Panc1 (cell line): ENCODE measurements around the gene RAP1GAP2. TPM values are rescaled to one million over a fixed set of nuclear protein-coding genes. Genes with fewer than 3 reads are reported as not detected.
"Not testable (repeated sequence)": the region's sequence is repeated elsewhere in the genome, so short reads cannot be mapped to it uniquely, and the experiment has no call there.

Experiments
- ATAC-seq: fragments of 200-7000 bp; cut with Tn5 transposase; 2 replicates; pipeline ENCODE4 v1.9.1; 2020; ENCODE audit warnings: mild to moderate bottlenecking, moderate library complexity
- BruUV-seq: library from RNA; stranded (reverse); fragments of 400-500 nt; replicated peaks from 2 replicates; lab custom pipeline; 2021; lab: Mats Ljungman, UMichigan
- CTCF ChIA-PET: fragments of 300-600 bp; sonication (Branson Sonifier 250); formaldehyde crosslinking; loops from one replicate; lab custom pipeline; 2022; ENCODE audit warnings: antibody characterized with exemption; lab: Charles Lee
- POLR2A ChIA-PET: fragments of 300-600 bp; sonication (Branson Sonifier 250); formaldehyde crosslinking; loops from one replicate; lab custom pipeline; 2022; ENCODE audit warnings: antibody characterized with exemption; lab: Charles Lee
- DNase-seq: peaks from one replicate; pipeline ENCODE4 v3.0.0-alpha.2; 2010; ENCODE audit warnings: low read depth, low spot score
- H3K27ac ChIP-seq: 2 replicates; pipeline ENCODE4 v1.5.1; 2011; ENCODE audit warnings: mild to moderate bottlenecking, low read length, inconsistent platforms
- H3K27me3 ChIP-seq: fragments of 200-500 bp; sonication (Bioruptor generic); 2 replicates; pipeline ENCODE4 v1.6.0; 2014; ENCODE audit warnings: low read length, inconsistent platforms; ENCODE audit not compliant: control insufficient read depth, insufficient read depth
- H3K36me3 ChIP-seq: fragments of 200-500 bp; sonication (Bioruptor generic); 2 replicates; pipeline ENCODE4 v1.5.1; 2014; ENCODE audit warnings: inconsistent platforms, mild to moderate bottlenecking, low read length, moderate library complexity; ENCODE audit not compliant: control insufficient read depth, insufficient read depth
- H3K4me1 ChIP-seq: 2 replicates; pipeline ENCODE4 v1.5.1; 2011; ENCODE audit warnings: inconsistent platforms, mild to moderate bottlenecking, low read length, moderate library complexity; ENCODE audit not compliant: control insufficient read depth, insufficient read depth
- H3K4me3 ChIP-seq, 2 experiments: 2 replicates each; pipeline ENCODE4 v1.5.1; 2011 to 2012; ENCODE audit warnings: low read depth in 2 of 2, low read length in 2 of 2, mild to moderate bottlenecking in 2 of 2, inconsistent platforms in 1 of 2, moderate library complexity in 1 of 2
- H3K9me3 ChIP-seq: fragments of 200-500 bp; sonication (Bioruptor generic); 2 replicates; pipeline ENCODE4 v1.5.1; 2014; ENCODE audit warnings: low read depth, mild to moderate bottlenecking, inconsistent platforms, low read length, moderate library complexity; ENCODE audit not compliant: control insufficient read depth, insufficient read depth
- POLR2AphosphoS5 ChIP-seq: IDR thresholded peaks from 2 replicates; pipeline ENCODE4 v1.6.1; 2012; ENCODE audit warnings: mild to moderate bottlenecking, low read depth, low read length, moderate library complexity
- SIN3A ChIP-seq: IDR thresholded peaks from 2 replicates; pipeline ENCODE4 v1.6.1; 2012; ENCODE audit warnings: low read depth, mild to moderate bottlenecking, low read length, moderate library complexity, borderline replicate concordance; ENCODE audit not compliant: insufficient read depth
- TCF7L2 ChIP-seq: IDR thresholded peaks from 2 replicates; pipeline ENCODE4 v1.6.1; 2011; ENCODE audit warnings: mild to moderate bottlenecking, low read depth, low read length, inconsistent platforms
- in situ Hi-C: cut with HindIII; loops from 2 replicates; pipeline ENCODE4 v1.10.0; 2016; ENCODE audit warnings: low sequenced_read_pairs, low pct_unique_long_range_greater_than_20kb
- intact Hi-C: fragments of 100-400 bp; cut with micrococcal nuclease; formaldehyde crosslinking; loops from one replicate; pipeline ENCODE4 v1.10.0; 2022; ENCODE audit not compliant: unreplicated experiment
- total RNA-seq: library from RNA; stranded (reverse); gene quantifications from one replicate; pipeline ENCODE4 v1.2.1, GENCODE V29; 2021; ENCODE audit not compliant: unreplicated experiment
- TF ChIP-seq, protein P1 (sequence below): fragments of 450-650 bp; IDR thresholded peaks from 2 replicates; pipeline ENCODE4 v1.5.1; 2017; ENCODE audit warnings: mild to moderate bottlenecking
- TF ChIP-seq, protein P2 (sequence below), 2 experiments: IDR thresholded peaks; 2 replicates each; pipeline ENCODE4 v1.6.1; 2011 to 2012; ENCODE audit warnings: low read depth in 2 of 2, control low read depth in 1 of 2, low read length in 1 of 2, mild to moderate bottlenecking in 1 of 2, moderate library complexity in 1 of 2; ENCODE audit not compliant: insufficient read depth in 1 of 2

RAP1GAP2 gene
- total RNA-seq, 1 experiment from 2014 or later = 10.0 TPM

DNA sequence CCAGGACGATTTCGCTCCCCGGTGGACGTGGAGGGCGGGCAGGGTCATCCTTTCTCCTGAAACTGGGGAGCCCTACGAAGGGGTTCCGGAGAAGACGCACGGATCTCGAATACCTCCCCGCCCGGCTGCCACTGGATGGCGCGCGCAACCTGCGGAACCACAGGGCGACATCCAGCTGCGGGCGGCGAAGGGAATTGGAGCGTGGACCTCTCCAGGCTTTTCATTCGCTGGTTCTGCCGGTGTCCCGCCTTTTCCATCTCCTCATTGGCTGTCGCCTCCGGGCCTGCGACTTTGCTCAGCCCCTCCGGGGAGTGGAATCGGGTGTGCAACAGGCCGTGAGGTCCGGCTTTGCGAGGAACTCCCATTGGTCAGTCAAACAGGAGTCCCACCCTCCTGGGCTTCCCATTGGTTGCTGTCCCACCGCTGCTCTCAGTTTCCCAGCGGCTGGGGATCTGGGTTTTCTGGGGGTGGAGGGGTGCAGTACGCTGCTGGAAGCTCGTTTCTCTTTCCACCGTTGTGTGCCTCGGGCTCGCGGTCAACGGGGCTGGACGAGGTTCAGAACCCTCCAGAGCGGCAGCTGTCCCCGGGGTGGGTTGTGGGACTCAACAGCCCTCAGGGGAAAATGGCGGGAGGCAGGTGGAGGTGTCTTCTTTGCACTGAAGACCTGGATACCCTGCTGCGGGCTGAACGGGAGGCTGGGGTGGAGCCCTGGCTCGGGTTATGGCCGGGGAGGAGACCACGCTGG is 252.7 kb downstream of the RAP1GAP2 start:
- peak; percentile 100 for ATAC-seq
- TF ChIP-seq, protein P1, sequence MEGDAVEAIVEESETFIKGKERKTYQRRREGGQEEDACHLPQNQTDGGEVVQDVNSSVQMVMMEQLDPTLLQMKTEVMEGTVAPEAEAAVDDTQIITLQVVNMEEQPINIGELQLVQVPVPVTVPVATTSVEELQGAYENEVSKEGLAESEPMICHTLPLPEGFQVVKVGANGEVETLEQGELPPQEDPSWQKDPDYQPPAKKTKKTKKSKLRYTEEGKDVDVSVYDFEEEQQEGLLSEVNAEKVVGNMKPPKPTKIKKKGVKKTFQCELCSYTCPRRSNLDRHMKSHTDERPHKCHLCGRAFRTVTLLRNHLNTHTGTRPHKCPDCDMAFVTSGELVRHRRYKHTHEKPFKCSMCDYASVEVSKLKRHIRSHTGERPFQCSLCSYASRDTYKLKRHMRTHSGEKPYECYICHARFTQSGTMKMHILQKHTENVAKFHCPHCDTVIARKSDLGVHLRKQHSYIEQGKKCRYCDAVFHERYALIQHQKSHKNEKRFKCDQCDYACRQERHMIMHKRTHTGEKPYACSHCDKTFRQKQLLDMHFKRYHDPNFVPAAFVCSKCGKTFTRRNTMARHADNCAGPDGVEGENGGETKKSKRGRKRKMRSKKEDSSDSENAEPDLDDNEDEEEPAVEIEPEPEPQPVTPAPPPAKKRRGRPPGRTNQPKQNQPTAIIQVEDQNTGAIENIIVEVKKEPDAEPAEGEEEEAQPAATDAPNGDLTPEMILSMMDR = peak; percentile 92
- TF ChIP-seq, protein P2, sequence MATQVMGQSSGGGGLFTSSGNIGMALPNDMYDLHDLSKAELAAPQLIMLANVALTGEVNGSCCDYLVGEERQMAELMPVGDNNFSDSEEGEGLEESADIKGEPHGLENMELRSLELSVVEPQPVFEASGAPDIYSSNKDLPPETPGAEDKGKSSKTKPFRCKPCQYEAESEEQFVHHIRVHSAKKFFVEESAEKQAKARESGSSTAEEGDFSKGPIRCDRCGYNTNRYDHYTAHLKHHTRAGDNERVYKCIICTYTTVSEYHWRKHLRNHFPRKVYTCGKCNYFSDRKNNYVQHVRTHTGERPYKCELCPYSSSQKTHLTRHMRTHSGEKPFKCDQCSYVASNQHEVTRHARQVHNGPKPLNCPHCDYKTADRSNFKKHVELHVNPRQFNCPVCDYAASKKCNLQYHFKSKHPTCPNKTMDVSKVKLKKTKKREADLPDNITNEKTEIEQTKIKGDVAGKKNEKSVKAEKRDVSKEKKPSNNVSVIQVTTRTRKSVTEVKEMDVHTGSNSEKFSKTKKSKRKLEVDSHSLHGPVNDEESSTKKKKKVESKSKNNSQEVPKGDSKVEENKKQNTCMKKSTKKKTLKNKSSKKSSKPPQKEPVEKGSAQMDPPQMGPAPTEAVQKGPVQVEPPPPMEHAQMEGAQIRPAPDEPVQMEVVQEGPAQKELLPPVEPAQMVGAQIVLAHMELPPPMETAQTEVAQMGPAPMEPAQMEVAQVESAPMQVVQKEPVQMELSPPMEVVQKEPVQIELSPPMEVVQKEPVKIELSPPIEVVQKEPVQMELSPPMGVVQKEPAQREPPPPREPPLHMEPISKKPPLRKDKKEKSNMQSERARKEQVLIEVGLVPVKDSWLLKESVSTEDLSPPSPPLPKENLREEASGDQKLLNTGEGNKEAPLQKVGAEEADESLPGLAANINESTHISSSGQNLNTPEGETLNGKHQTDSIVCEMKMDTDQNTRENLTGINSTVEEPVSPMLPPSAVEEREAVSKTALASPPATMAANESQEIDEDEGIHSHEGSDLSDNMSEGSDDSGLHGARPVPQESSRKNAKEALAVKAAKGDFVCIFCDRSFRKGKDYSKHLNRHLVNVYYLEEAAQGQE (IDR thresholded peaks at IDR 0.05; ENCODE audit: insufficient read depth in 1 of 2, low read depth in 2 of 2, low read length in 1 of 2) = no peak
- peaks cover 3% of the 10 kb centered on the region; the same call in 1 of the 2 replicates for H3K4me1 ChIP-seq
- H3K9me3 ChIP-seq = no peaks in the 10 kb centered on the region
- intact Hi-C loops (loop anchor here (5.0 kb wide), 1 partner anchor 598 kb away; no protein-coding TSS in a partner anchor), in situ Hi-C loops (no loop called here)
- CTCF ChIA-PET = interaction anchor here (0.6 to 1.5 kb wide), 4 partner anchors 36 to 598 kb away, joined by 3 to 5 read pairs (median 4); no protein-coding TSS in a partner anchor
- POLR2A ChIA-PET = interaction anchor here (0.6 kb wide), 1 partner anchor 41 kb away, joined by 3 read pairs; no protein-coding TSS in a partner anchor
- DNase-seq = peak; percentile 93
- peak overlapping the region; percentile 62 to 76 for H3K4me3 ChIP-seq
- no peaks in the 10 kb centered on the region for H3K27me3 ChIP-seq
- no TSS peak for BruUV-seq
- no peaks in the 10 kb centered on the region for H3K36me3 ChIP-seq
- peak overlapping the region; percentile 77 for H3K27ac ChIP-seq

DNA sequence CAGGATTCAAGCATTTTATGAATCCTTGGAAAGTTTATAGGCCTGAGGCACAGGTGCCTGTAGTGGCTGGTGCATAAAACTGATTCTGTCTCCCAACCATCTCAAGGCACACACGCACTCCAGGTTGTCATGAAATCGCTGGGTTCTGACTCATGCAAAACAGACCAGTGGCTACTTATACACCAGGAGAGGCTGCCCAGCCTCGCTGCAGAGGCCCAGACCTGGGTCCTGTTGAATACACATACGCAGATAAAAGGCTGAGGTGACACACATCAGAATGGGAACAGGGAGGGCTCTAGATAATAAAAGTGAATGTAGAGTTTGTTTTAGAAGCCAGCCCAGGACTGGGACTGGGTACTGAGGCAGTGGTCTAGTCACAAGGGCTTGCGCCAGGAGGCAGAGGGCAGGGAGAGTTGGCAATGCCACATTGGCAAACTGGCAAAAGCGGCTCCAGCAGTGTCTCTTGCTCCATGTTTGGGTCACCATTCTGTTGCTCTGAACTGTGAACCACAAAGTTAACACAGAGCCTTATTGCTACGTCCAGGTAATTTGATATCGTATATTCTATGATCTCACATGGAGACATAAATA is 253.6 kb downstream of the RAP1GAP2 start:
- Histone ChIP-seq H3K4me3 (peak overlapping the region in 1 of 2 experiments; percentile 62; a peak in 1 of 4 replicates), H3K27ac (no peak overlapping the region), H3K4me1 (peaks cover 3% of the 10 kb centered on the region; the same call in 1 of the 2 replicates), H3K9me3 (no peaks in the 10 kb centered on the region), H3K27me3 (no peaks in the 10 kb centered on the region), H3K36me3 (no peaks in the 10 kb centered on the region)
- CTCF ChIA-PET = interaction anchor here (0.9 kb wide), 1 partner anchor 402 kb away, joined by 3 read pairs; no protein-coding TSS in a partner anchor
- intact Hi-C loops (loop anchor here (5.0 kb wide), 1 partner anchor 598 kb away; no protein-coding TSS in a partner anchor), in situ Hi-C loops (no loop called here)
- no peak for TF ChIP-seq TCF7L2
- TF ChIP-seq, protein P2 (IDR thresholded peaks at IDR 0.05; ENCODE audit: insufficient read depth in 1 of 2, low read depth in 2 of 2, low read length in 1 of 2) = no peak
- TF ChIP-seq, protein P1 = no peak
- TF ChIP-seq SIN3A = no peak
- no peak for TF ChIP-seq POLR2AphosphoS5
- no peak for ATAC-seq
- no TSS peak for BruUV-seq
- POLR2A ChIA-PET = interaction anchor here (0.6 kb wide), 1 partner anchor 42 kb away, joined by 3 read pairs; no protein-coding TSS in a partner anchor
- DNase-seq = no peak

DNA sequence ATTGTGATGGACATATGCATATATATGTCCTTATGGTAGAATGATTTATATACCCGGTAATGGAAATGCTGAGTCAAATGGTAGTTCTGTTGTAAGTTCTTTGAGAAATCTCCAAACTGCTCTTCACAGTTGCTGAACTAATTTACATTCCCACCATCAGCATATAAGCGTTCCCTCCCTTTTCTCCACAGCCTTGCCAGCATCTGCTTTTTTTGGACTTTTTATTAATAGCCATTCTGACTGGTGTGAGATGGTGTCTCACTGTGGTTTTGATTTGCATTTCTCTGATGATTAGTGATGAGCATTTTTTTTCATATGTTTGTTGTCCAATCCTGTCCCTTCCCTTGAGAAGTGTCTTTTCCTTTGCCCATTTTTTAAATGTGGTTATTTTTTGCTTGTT is 258.6 kb downstream of the RAP1GAP2 start:
- DNase-seq, POLR2A ChIA-PET, BruUV-seq, H3K36me3 ChIP-seq, in situ Hi-C loops, CTCF ChIA-PET, H3K27ac ChIP-seq, H3K4me1 ChIP-seq, H3K9me3 ChIP-seq, ATAC-seq, intact Hi-C loops, H3K4me3 ChIP-seq, H3K27me3 ChIP-seq: not testable (repeated sequence)
